HepG2 (cell line): ENCODE measurements around the gene LRRC8E. TPM values are rescaled to one million over a fixed set of nuclear protein-coding genes. Genes with fewer than 3 reads are reported as not detected.
A peak's percentile ranks its signal among the peaks of the same experiment; 100 is the strongest.

Experiments used
- ATAC-seq: fragments of 200-7000 bp; cut with Tn5 transposase; 3 replicates; pipeline ENCODE4 v1.9.1; 2020; ENCODE audit warnings: mild to moderate bottlenecking, moderate library complexity
- BruUV-seq: library from RNA; stranded (reverse); fragments of 400-500 nt; replicated peaks from 2 replicates; lab custom pipeline; 2021; lab: Mats Ljungman, UMichigan
- CTCF ChIA-PET: fragments of 300-600 bp; formaldehyde crosslinking; extraction: SDS; loops from one replicate; lab custom pipeline; 2021; ENCODE audit warnings: low total read pairs, inconsistent platforms, low intra/inter-chr PET ratio; lab: Yijun Ruan, JAX
- POLR2A ChIA-PET: fragments of 350-600 bp; sonication (Branson Sonifier 250); formaldehyde crosslinking; loops from one replicate; lab custom pipeline; 2020; ENCODE audit warnings: antibody characterized with exemption, inconsistent platforms; lab: Yijun Ruan, JAX
- DNase-seq: peaks from one replicate; pipeline ENCODE4 v3.0.0-alpha.2; 2015; ENCODE audit warnings: low spot score
- FAIRE-seq: peaks from 3 replicates; lab custom pipeline; 2011; peaks lifted over from hg19 to GRCh38; lab: Jason Lieb, UNC
- H2AFZ ChIP-seq: one replicate; pipeline ENCODE4 v1.6.1; 2011; ENCODE audit warnings: low read length, inconsistent platforms
- H3K27ac ChIP-seq: fragments of 300-600 bp; 3 replicates; pipeline ENCODE4 v1.8.0; 2011; ENCODE audit warnings: mixed run types, mild to moderate bottlenecking, mixed read lengths, low read length, inconsistent platforms; ENCODE audit not compliant: insufficient read depth; ENCODE audit errors: extremely low read length
- H3K27me3 ChIP-seq, 2 experiments: fragments of 200-600 bp in 1 of 2; 2 replicates in 1 of 2; 3 replicates in 1 of 2; pipeline versions ENCODE4 v1.6.0 to v1.8.0; 2011; ENCODE audit warnings: low read length in 2 of 2, mild to moderate bottlenecking in 2 of 2, moderate library complexity in 2 of 2, inconsistent platforms in 1 of 2; ENCODE audit not compliant: insufficient read depth in 2 of 2, control insufficient read depth in 1 of 2
- H3K36me3 ChIP-seq, 2 experiments: fragments of 200-600 bp in 1 of 2; replicated peaks in 1 of 2; 2 replicates in 1 of 2; 3 replicates in 1 of 2; pipeline versions ENCODE4 v1.5.1 to v1.8.0; 2011; ENCODE audit warnings: low read length in 2 of 2, inconsistent platforms in 1 of 2; ENCODE audit not compliant: insufficient read depth in 2 of 2, control insufficient read depth in 1 of 2
- H3K4me1 ChIP-seq: 2 replicates; pipeline ENCODE4 v1.5.1; 2012; ENCODE audit warnings: low read length, inconsistent platforms; ENCODE audit not compliant: insufficient read depth
- H3K4me2 ChIP-seq: 2 replicates; pipeline ENCODE4 v1.6.0; 2011; ENCODE audit warnings: low read depth, low read length, inconsistent platforms
- H3K4me3 ChIP-seq, 3 experiments: fragments of 200-600 bp in 1 of 3; sonication (generic), shearing (Covaris generic) in 1 of 3; replicated peaks in 1 of 3; 2 replicates each; pipeline ENCODE4 v1.5.1; 2011 to 2016; ENCODE audit warnings: low read length in 3 of 3, inconsistent platforms in 2 of 3, low read depth in 2 of 3, mild to moderate bottlenecking in 2 of 3, control low read depth in 1 of 3, mixed read lengths in 1 of 3; ENCODE audit not compliant: insufficient read depth in 1 of 3
- H3K79me2 ChIP-seq: one replicate; pipeline ENCODE4 v1.6.1; 2011; ENCODE audit warnings: low read length, inconsistent platforms; ENCODE audit not compliant: insufficient read depth
- H3K9ac ChIP-seq: 2 replicates; pipeline ENCODE4 v1.6.0; 2011; ENCODE audit warnings: mild to moderate bottlenecking, low read depth, low read length, inconsistent platforms; ENCODE audit not compliant: insufficient read depth
- H3K9me3 ChIP-seq: 2 replicates; pipeline ENCODE4 v1.5.1; 2012; ENCODE audit warnings: mild to moderate bottlenecking, low read length
- H4K20me1 ChIP-seq: 2 replicates; pipeline ENCODE4 v1.6.0; 2011; ENCODE audit warnings: inconsistent platforms, mild to moderate bottlenecking, low read length, moderate library complexity; ENCODE audit not compliant: insufficient read depth
- AHR ChIP-seq: IDR thresholded peaks from 2 replicates; pipeline ENCODE4 v1.6.1; 2018; ENCODE audit warnings: missing genetic modification reagents, missing compliant biosample characterization
- FIP1L1 ChIP-seq: fragments of 200-400 bp; formaldehyde crosslinking; IDR thresholded peaks from 2 replicates; pipeline ENCODE4 v1.6.1; 2018; ENCODE audit warnings: low read depth, mild to moderate bottlenecking, low read length, moderate library complexity, borderline replicate concordance; ENCODE audit not compliant: insufficient read depth
- HES4 ChIP-seq: sonication (generic); formaldehyde crosslinking; IDR thresholded peaks from 2 replicates; pipeline ENCODE4 v1.9.0; 2021; ENCODE audit warnings: mild to moderate bottlenecking, missing genetic modification reagents, borderline replicate concordance
- HOXD1 ChIP-seq: sonication (generic); formaldehyde crosslinking; IDR thresholded peaks from 2 replicates; pipeline ENCODE4 v1.5.0; 2020; ENCODE audit warnings: missing genetic modification reagents
- KDM2A ChIP-seq: sonication (generic); formaldehyde crosslinking; IDR thresholded peaks from 2 replicates; pipeline ENCODE4 v1.4.0; 2020; ENCODE audit warnings: low read depth, missing genetic modification reagents, borderline replicate concordance
- PREB ChIP-seq: sonication (generic); formaldehyde crosslinking; IDR thresholded peaks from 2 replicates; pipeline ENCODE4 v1.4.0; 2020; ENCODE audit warnings: missing genetic modification reagents
- RFXAP ChIP-seq: sonication (generic); formaldehyde crosslinking; IDR thresholded peaks from 2 replicates; pipeline ENCODE4 v1.4.0; 2020; ENCODE audit warnings: missing genetic modification reagents, borderline replicate concordance
- SMAD9 ChIP-seq: sonication (generic); formaldehyde crosslinking; IDR thresholded peaks from 2 replicates; pipeline ENCODE4 v1.5.1; 2020; ENCODE audit warnings: mild to moderate bottlenecking, missing genetic modification reagents
- TFDP2 ChIP-seq: sonication (generic); formaldehyde crosslinking; IDR thresholded peaks from 2 replicates; pipeline ENCODE4 v1.4.0; 2020; ENCODE audit warnings: missing genetic modification reagents
- ZKSCAN1 ChIP-seq: fragments of 150-350 bp; IDR thresholded peaks from 2 replicates; pipeline ENCODE4 v1.6.1; 2014; ENCODE audit warnings: low read length
- ZNF205 ChIP-seq: IDR thresholded peaks from 2 replicates; pipeline ENCODE4 v1.6.1; 2018; ENCODE audit warnings: missing biosample characterization, missing genetic modification reagents
- ZNF335 ChIP-seq: sonication (generic); formaldehyde crosslinking; IDR thresholded peaks from 2 replicates; pipeline ENCODE4 v1.4.0; 2020; ENCODE audit warnings: missing genetic modification reagents
- ZNF503 ChIP-seq: sonication (generic); formaldehyde crosslinking; IDR thresholded peaks from 2 replicates; pipeline ENCODE4 v1.4.0; 2020; ENCODE audit warnings: missing genetic modification reagents
- ZNF543 ChIP-seq: sonication (generic); formaldehyde crosslinking; IDR thresholded peaks from 2 replicates; pipeline ENCODE4 v1.4.0; 2020; ENCODE audit warnings: mild to moderate bottlenecking, missing genetic modification reagents
- WGBS: methylation state at CpG from one replicate; pipeline ENCODE4 v1.1.6; 2017; ENCODE audit warnings: low lambda C conversion rate; 5-methylcytosine and 5-hydroxymethylcytosine counted together
- in situ Hi-C: cut with HindIII; loops from 2 replicates; pipeline ENCODE4 v1.10.0; 2017; ENCODE audit warnings: low pct_unique_long_range_greater_than_20kb; ENCODE audit not compliant: extremely low pct_ligation_motif_present
- intact Hi-C: fragments of 100-400 bp; cut with micrococcal nuclease; formaldehyde crosslinking; loops from one replicate; pipeline ENCODE4 v1.10.0; 2022; ENCODE audit not compliant: unreplicated experiment
- polyA plus RNA-seq, 8 experiments: library from polyadenylated mRNA; depleted of rRNA in 3 of 8; stranded (reverse) in 7 of 8; unstranded in 1 of 8; fragments of >200 nt; fragmentation: Illumina TruSeq in 4 of 8; extraction: Trizol in 4 of 8; gene quantifications; 2 replicates each; pipeline versions ENCODE4 v1.2.1 to v1.2.3, GENCODE V29; 2011 to 2016; ENCODE audit warnings: low read depth in 4 of 8, missing spikeins in 1 of 8, mixed read lengths in 1 of 8; ENCODE audit not compliant: insufficient read depth in 1 of 8
- total RNA-seq, 5 experiments: library from RNA; depleted of rRNA; stranded (reverse); fragments of >200 nt; fragmentation: Illumina TruSeq; extraction: Trizol; gene quantifications; 2 replicates each; pipeline ENCODE4 v1.2.3, GENCODE V29; 2016; ENCODE audit warnings: low read depth in 1 of 5

The LRRC8E gene
- total and polyA plus RNA-seq, 2 of the 13 experiments (the other 11 are each of a cell fraction or from before 2014, with no cell fraction given) = 8.0 to 10.3 TPM

GRCh38 chr19:7863971-7864689 lies 24.2 kb upstream of the LRRC8E start:
- no peaks in the 10 kb centered on the region for H3K27me3 ChIP-seq
- ChIA-PET CTCF (no interaction called here), POLR2A (interaction anchor here (1.1 to 1.4 kb wide), 2 partner anchors 11 to 56 kb away, joined by 3 read pairs; partner anchors contain the start of gene SNAPC2)
- H3K36me3 ChIP-seq = no peaks in the 10 kb centered on the region
- no peaks in the 10 kb centered on the region for H3K9me3 ChIP-seq
- H4K20me1 ChIP-seq = no peaks in the 10 kb centered on the region
- peak overlapping the region; percentile 68; the same call in 1 of the 2 replicates for H3K4me2 ChIP-seq
- intact Hi-C loops (no loop called here), in situ Hi-C loops (no loop called here)
- WGBS = 76% methylated on average over 15 of the region's 21 CpGs
- no peak for DNase-seq
- no peak overlapping the region for H3K27ac ChIP-seq
- BruUV-seq = no TSS peak
- peak overlapping the region in 1 of 3 experiments; percentile 27; a peak in 1 of 6 replicates for H3K4me3 ChIP-seq
- peak; percentile 51; the same call in 1 of the 2 replicates for TF ChIP-seq ZKSCAN1
- no peak for TF ChIP-seq HOXD1 (CRISPR knock-in tag)
- H3K9ac ChIP-seq = no peak overlapping the region
- no peaks in the 10 kb centered on the region for H3K79me2 ChIP-seq
- no peak for FAIRE-seq
- peaks cover 44% of the 10 kb centered on the region for H3K4me1 ChIP-seq
- no peak for ATAC-seq
- H2AFZ ChIP-seq = no peak overlapping the region

- Histone ChIP-seq H4K20me1 (no peaks in the 10 kb centered on the region), H3K36me3 (no peaks in the 10 kb centered on the region), H3K27me3 (no peaks in the 10 kb centered on the region), H2AFZ (no peak overlapping the region), H3K9ac (no peak overlapping the region), H3K4me1 (peaks cover 44% of the 10 kb centered on the region), H3K4me2 (peak overlapping the region; percentile 68), H3K4me3 (peak overlapping the region in 2 of 3 experiments; percentile 10 to 27; a peak in 1 of 6 replicates), H3K27ac (no peak overlapping the region), H3K79me2 (no peaks in the 10 kb centered on the region), H3K9me3 (no peaks in the 10 kb centered on the region)
- in situ Hi-C loops (no loop called here), intact Hi-C loops (no loop called here)
- no TSS peak for BruUV-seq
- FAIRE-seq (no peak), ATAC-seq (no peak), DNase-seq (no peak)
- POLR2A ChIA-PET = no interaction called here
- CTCF ChIA-PET = no interaction called here
- WGBS = 30% methylated on average over 17 of the region's 18 CpGs
- TF ChIP-seq ZNF503 (no peak), SMAD9 (no peak), KDM2A (0 out of 2 replicates have a peak, but pooled peaks have one; percentile 18), HES4 (CRISPR knock-in tag) (no peak), ZNF335 (CRISPR knock-in tag) (no peak), ZNF205 (no peak), ZNF543 (no peak), RFXAP (CRISPR knock-in tag) (no peak), FIP1L1 (no peak), TFDP2 (peak; percentile 38; the same call in 1 of the 2 replicates), AHR (no peak), PREB (no peak)
Measured at GRCh38 chr19:7864690-7865074, 23.6 kb upstream of the LRRC8E start.
